C4-2B (cell line): ENCODE results near the gene UBE2J2.

Experiments
- CTCF ChIP-seq: fragments of 450-650 bp; conservative IDR thresholded peaks from 2 replicates; pipeline ENCODE4 v1.5.1; 2017; ENCODE audit warnings: mild to moderate bottlenecking
- ZFX ChIP-seq: fragments of 450-650 bp; IDR thresholded peaks from 2 replicates; pipeline ENCODE4 v1.6.1; 2017

DNA sequence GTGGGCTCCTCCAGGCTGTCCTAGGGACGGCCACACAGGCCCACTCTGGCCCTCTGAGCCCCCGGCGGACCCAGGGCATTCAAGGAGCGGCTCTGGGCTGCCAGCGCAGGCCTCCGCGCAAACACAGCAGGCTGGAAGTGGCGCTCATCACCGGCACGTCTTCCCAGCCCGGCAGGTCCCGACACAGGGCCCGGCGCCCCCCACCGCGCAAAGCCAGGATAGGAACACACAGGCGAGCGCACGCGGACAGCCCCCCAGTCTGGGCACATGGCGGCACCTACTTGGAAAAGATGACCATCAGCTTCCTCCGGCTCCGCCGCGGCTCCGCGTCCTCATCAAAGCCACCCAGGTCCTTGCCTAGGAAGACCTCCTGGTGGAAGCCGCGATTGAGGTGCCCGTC, 45.5 kb downstream of the UBE2J2 start:
- TF ChIP-seq CTCF, result no peak
- TF ChIP-seq ZFX, result no peak
